Glomerular visceral epithelial cell (primary cell): ENCODE measurements around the gene SNN.

Source experiments
- DNase-seq: peaks from one replicate; pipeline ENCODE4 v3.0.0-alpha.2; 2016; ENCODE audit errors: extremely low spot score

Gene SNN

GRCh38 chr16:11635113-11635652, 33.1 kb upstream of the SNN start:
- DNase-seq: no peak

GRCh38 chr16:11635679-11636171, 32.5 kb upstream of the SNN start:
- DNase-seq: no peak

- no peak for DNase-seq
These were observed 32.0 kb upstream of the SNN start for GRCh38 chr16:11636172-11636721.

- no peak for DNase-seq
These were observed 30.9 kb upstream of the SNN start for GRCh38 chr16:11637320-11637719.

GRCh38 chr16:11638140-11638539, 30.1 kb upstream of the SNN start:
- no peak for DNase-seq

GRCh38 chr16:11639008-11639562, 29.2 kb upstream of the SNN start:
- no peak for DNase-seq

- DNase-seq: peak; percentile 90
These were observed 28.0 kb upstream of the SNN start for GRCh38 chr16:11639925-11640899.

- DNase-seq: peak; percentile 70
These were observed 27.1 kb upstream of the SNN start for GRCh38 chr16:11640987-11641817.

GRCh38 chr16:11642765-11643116, 25.5 kb upstream of the SNN start:
- DNase-seq: no peak

GRCh38 chr16:11649276-11649675, 19.0 kb upstream of the SNN start:
- no peak for DNase-seq

- no peak for DNase-seq
These were observed 17.3 kb upstream of the SNN start for GRCh38 chr16:11650641-11651591.

- DNase-seq: no peak
These were observed 16.5 kb upstream of the SNN start for GRCh38 chr16:11651796-11652195.

- no peak for DNase-seq
These were observed 12.6 kb upstream of the SNN start for GRCh38 chr16:11655655-11656054.

GRCh38 chr16:11657556-11657955, 10.7 kb upstream of the SNN start:
- DNase-seq: no peak

GRCh38 chr16:11658896-11659708, 9.2 kb upstream of the SNN start:
- DNase-seq: no peak

GRCh38 chr16:11660565-11660964, 7.7 kb upstream of the SNN start:
- no peak for DNase-seq

- no peak for DNase-seq
These were observed 5.7 kb upstream of the SNN start for GRCh38 chr16:11662582-11662981.

- no peak for DNase-seq
These were observed 3.2 kb upstream of the SNN start for GRCh38 chr16:11665071-11665491.
